Measurements from ENCODE around the gene IQCF6.

DNA sequence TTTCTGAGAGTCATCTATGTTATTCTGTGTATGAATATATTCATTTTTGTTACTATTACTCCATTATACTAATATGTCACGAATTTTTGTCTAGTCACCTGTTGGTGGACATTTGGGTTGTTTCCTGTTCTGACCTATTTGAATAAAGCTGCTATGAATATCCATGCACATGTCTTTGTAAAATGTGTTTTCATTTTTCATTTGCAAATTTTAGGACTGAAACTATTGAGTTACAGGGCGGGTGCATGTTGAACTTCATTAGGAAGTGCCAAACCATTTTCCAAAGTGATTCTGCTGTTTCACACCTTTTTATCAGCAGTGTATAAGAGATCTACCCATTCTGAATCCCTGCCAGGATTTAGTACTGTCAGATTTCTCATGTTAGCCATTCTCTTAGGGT is 37.7 kb upstream of the IQCF6 start:
- TF ChIP-seq, protein P1, sequence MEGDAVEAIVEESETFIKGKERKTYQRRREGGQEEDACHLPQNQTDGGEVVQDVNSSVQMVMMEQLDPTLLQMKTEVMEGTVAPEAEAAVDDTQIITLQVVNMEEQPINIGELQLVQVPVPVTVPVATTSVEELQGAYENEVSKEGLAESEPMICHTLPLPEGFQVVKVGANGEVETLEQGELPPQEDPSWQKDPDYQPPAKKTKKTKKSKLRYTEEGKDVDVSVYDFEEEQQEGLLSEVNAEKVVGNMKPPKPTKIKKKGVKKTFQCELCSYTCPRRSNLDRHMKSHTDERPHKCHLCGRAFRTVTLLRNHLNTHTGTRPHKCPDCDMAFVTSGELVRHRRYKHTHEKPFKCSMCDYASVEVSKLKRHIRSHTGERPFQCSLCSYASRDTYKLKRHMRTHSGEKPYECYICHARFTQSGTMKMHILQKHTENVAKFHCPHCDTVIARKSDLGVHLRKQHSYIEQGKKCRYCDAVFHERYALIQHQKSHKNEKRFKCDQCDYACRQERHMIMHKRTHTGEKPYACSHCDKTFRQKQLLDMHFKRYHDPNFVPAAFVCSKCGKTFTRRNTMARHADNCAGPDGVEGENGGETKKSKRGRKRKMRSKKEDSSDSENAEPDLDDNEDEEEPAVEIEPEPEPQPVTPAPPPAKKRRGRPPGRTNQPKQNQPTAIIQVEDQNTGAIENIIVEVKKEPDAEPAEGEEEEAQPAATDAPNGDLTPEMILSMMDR (IDR thresholded peaks at IDR 0.05; ENCODE audit: low read depth, low read length, poor library complexity, severe bottlenecking) = no peak
- TF ChIP-seq EZH2phosphoT487 (IDR thresholded peaks at IDR 0.05; ENCODE audit: borderline replicate concordance, low read length) = no peak

Measured in DOHH2 (cell line).